ENCODE results near the gene UTF1. TPM values are rescaled to one million over a fixed set of nuclear protein-coding genes. Genes with fewer than 3 reads are reported as not detected.

Gene UTF1
- total RNA-seq: not detected in 3 replicates

GRCh38 chr10:133230044-133230361, at the start of gene UTF1:
Gene UTF1, plus strand, starts transcription at chr10:133230217. Its CDS starts 72 bp downstream, at chr10:133230289.
- Mint-ChIP-seq H3K27ac (no peak within 1 kb of the TSS), H3K9me3 (no peaks in the 10 kb centered on the region), H3K4me1 (peaks cover 17% of the 10 kb centered on the region), H3K4me3 (peak within 1 kb of the TSS; percentile 39), H3K27me3 (ENCODE audit: low read depth) (peaks cover 88% of the 10 kb centered on the region), H3K36me3 (no peaks in the 10 kb centered on the region)
- no peak for TF ChIP-seq CTCF (IDR thresholded peaks at IDR 0.05; ENCODE audit: unreplicated experiment)
- DNase-seq (ENCODE audit: low spot score in 2 of 2, unreplicated experiment in 2 of 2): no peak

GRCh38 chr10:133180965-133181639, 48.9 kb upstream of the UTF1 start:
- TF ChIP-seq CTCF (IDR thresholded peaks at IDR 0.05; ENCODE audit: unreplicated experiment): no peak
- H3K9me3 Mint-ChIP-seq: peaks cover 10% of the 10 kb centered on the region
- no peaks in the 10 kb centered on the region for H3K4me1 Mint-ChIP-seq
- no peak overlapping the region for H3K4me3 Mint-ChIP-seq
- no peaks in the 10 kb centered on the region for H3K27me3 Mint-ChIP-seq (ENCODE audit: low read depth)
- no peak overlapping the region for H3K27ac Mint-ChIP-seq
- H3K36me3 Mint-ChIP-seq: peaks cover 4% of the 10 kb centered on the region
- DNase-seq (ENCODE audit: low spot score in 2 of 2, unreplicated experiment in 2 of 2): no peak

- H3K4me1 Mint-ChIP-seq: peaks cover 3% of the 10 kb centered on the region
- peaks cover 7% of the 10 kb centered on the region for H3K9me3 Mint-ChIP-seq
- H3K4me3 Mint-ChIP-seq: no peak overlapping the region
- DNase-seq (ENCODE audit: low spot score in 2 of 2, unreplicated experiment in 2 of 2): no peak
- H3K36me3 Mint-ChIP-seq: peaks cover 4% of the 10 kb centered on the region
- TF ChIP-seq CTCF (IDR thresholded peaks at IDR 0.05; ENCODE audit: unreplicated experiment): no peak
- no peak overlapping the region for H3K27ac Mint-ChIP-seq
- H3K27me3 Mint-ChIP-seq (ENCODE audit: low read depth): no peaks in the 10 kb centered on the region
Measured at GRCh38 chr10:133182190-133182589, 47.8 kb upstream of the UTF1 start.

- Mint-ChIP-seq H3K27ac (no peak overlapping the region), H3K9me3 (no peaks in the 10 kb centered on the region), H3K27me3 (ENCODE audit: low read depth) (no peaks in the 10 kb centered on the region)
Measured at GRCh38 chr10:133182791-133183645, 47.0 kb upstream of the UTF1 start.

More at GRCh38 chr10:133182791-133183645, 47.0 kb upstream of the UTF1 start:
- TF ChIP-seq CTCF (IDR thresholded peaks at IDR 0.05; ENCODE audit: unreplicated experiment): no peak
- Mint-ChIP-seq H3K4me3 (no peak overlapping the region), H3K4me1 (peaks cover 3% of the 10 kb centered on the region), H3K36me3 (peaks cover 4% of the 10 kb centered on the region)
- DNase-seq (ENCODE audit: low spot score in 2 of 2, unreplicated experiment in 2 of 2): no peak

Measured in mesothelial cell of epicardium (in vitro differentiated cells).